ENCODE results near the gene ZBTB20. TPM values are rescaled to one million over a fixed set of nuclear protein-coding genes. Genes with fewer than 3 reads are reported as not detected.

The ZBTB20 gene
- total and polyA plus RNA-seq, 12 donors: 2.8 to 167 (median 108) TPM

DNA sequence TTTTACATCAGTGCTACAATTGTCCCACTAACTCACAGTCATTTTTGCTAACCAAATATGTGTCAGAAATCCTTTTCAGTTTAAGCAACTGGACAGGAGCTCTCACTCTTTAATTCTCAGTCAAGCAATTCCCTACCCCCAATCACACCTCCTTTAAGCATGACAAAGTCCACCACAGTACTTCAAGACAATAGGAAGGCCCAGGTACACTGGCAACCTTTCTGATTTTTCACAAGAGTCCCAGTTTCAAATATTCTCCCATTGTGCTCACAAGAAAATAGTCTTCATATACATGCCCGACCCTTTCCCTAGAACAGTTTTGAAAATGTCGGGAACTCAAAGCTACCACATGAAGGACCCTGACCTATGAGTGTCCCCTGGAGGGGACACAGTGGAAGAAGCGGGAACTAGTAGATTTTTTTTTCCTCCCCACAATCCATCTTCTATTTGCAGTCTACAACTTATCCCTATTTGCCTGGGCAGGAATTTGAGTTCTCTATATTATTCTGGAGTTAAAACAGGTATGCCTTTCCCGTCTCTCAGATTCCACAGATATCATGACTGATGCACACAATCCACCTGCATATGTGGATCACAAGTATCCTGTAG is 439.7 kb downstream of the ZBTB20 start:
- peaks cover 7 to 36% of the 10 kb centered on the region in 2 donors for H3K4me1 ChIP-seq (replicated peaks in 1 of 2)
- DNase-seq: no peak

GRCh38 chr3:114706591-114707232 is 440.4 kb downstream of the ZBTB20 start:
- TF ChIP-seq, protein P1, sequence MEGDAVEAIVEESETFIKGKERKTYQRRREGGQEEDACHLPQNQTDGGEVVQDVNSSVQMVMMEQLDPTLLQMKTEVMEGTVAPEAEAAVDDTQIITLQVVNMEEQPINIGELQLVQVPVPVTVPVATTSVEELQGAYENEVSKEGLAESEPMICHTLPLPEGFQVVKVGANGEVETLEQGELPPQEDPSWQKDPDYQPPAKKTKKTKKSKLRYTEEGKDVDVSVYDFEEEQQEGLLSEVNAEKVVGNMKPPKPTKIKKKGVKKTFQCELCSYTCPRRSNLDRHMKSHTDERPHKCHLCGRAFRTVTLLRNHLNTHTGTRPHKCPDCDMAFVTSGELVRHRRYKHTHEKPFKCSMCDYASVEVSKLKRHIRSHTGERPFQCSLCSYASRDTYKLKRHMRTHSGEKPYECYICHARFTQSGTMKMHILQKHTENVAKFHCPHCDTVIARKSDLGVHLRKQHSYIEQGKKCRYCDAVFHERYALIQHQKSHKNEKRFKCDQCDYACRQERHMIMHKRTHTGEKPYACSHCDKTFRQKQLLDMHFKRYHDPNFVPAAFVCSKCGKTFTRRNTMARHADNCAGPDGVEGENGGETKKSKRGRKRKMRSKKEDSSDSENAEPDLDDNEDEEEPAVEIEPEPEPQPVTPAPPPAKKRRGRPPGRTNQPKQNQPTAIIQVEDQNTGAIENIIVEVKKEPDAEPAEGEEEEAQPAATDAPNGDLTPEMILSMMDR (IDR thresholded peaks at IDR 0.05): no peak
- peak in 1 of 2 donors; percentile 43 for TF ChIP-seq POLR2A (IDR thresholded peaks at IDR 0.05)
- whole genome bisulfite sequencing, 4 donors: 51 to 55% (median 53%) methylated on average over 3 of the region's 3 CpGs
- peak; percentile 52 to 81 (median 75) for DNase-seq
- no peaks in the 10 kb centered on the region for H3K27me3 ChIP-seq
- intact Hi-C loops (cut with DNase I): no loop called here
- peak overlapping the region in 4 of 5 donors; percentile 13 to 77 (median 72) for H3K27ac ChIP-seq
- no peaks in the 10 kb centered on the region for H3K36me3 ChIP-seq (replicated peaks in 1 of 2)
- H3K4me3 ChIP-seq: no peak overlapping the region
- peaks cover 7 to 36% of the 10 kb centered on the region in 2 donors for H3K4me1 ChIP-seq (replicated peaks in 1 of 2)
- H3K9me3 ChIP-seq (replicated peaks in 1 of 3): no peaks in the 10 kb centered on the region

More for the DNA sequence above, 439.7 kb downstream of the ZBTB20 start:
- peak overlapping the region in 4 of 5 donors; percentile 13 to 77 (median 72) for H3K27ac ChIP-seq
- no peaks in the 10 kb centered on the region for H3K27me3 ChIP-seq
- WGBS, 4 donors: 91 to 94% (median 92%) methylated on average over 4 of the region's 4 CpGs
- no peaks in the 10 kb centered on the region for H3K36me3 ChIP-seq (replicated peaks in 1 of 2)
- no peak for TF ChIP-seq POLR2A (IDR thresholded peaks at IDR 0.05)
- TF ChIP-seq, protein P1 (IDR thresholded peaks at IDR 0.05): no peak
- no peaks in the 10 kb centered on the region for H3K9me3 ChIP-seq (replicated peaks in 1 of 3)
- no peak overlapping the region for H3K4me3 ChIP-seq
- intact Hi-C loops (cut with DNase I): no loop called here

- DNase-seq: no peak
- TF ChIP-seq, protein P1 (IDR thresholded peaks at IDR 0.05): no peak
- H3K27me3 ChIP-seq: no peaks in the 10 kb centered on the region
- H3K4me3 ChIP-seq: no peak overlapping the region
- no peaks in the 10 kb centered on the region for H3K36me3 ChIP-seq (replicated peaks in 1 of 2)
- 82 to 97% (median 88%) methylated on average over 1 of the region's 1 CpG for WGBS, 4 donors
- H3K27ac ChIP-seq: no peak overlapping the region
- peaks cover 0 to 10% of the 10 kb centered on the region in 2 donors for H3K4me1 ChIP-seq (replicated peaks in 1 of 2)
- H3K9me3 ChIP-seq (replicated peaks in 1 of 3): no peaks in the 10 kb centered on the region
- intact Hi-C loops (cut with DNase I): no loop called here
Measured at GRCh38 chr3:114700637-114701234, 446.4 kb downstream of the ZBTB20 start.
